H9 (cell line): ENCODE results near the gene CCDC71. TPM values are rescaled to one million over a fixed set of nuclear protein-coding genes. Genes with fewer than 3 reads are reported as not detected.

Source experiments
- DNase-seq: peaks from one replicate; pipeline ENCODE4 v3.0.0-alpha.2; 2017
- H2AFZ ChIP-seq: one replicate; pipeline ENCODE4 v1.6.1; 2013; ENCODE audit warnings: mild to moderate bottlenecking, low read length, control low read depth, moderate library complexity
- H2AK5ac ChIP-seq: 2 replicates; pipeline ENCODE4 v1.6.1; 2013; ENCODE audit warnings: low read length, control low read depth, mixed read lengths; ENCODE audit not compliant: insufficient read length
- H2BK120ac ChIP-seq: one replicate; pipeline ENCODE4 v1.6.1; 2013; ENCODE audit warnings: low read depth, mild to moderate bottlenecking, low read length, control low read depth, inconsistent platforms; ENCODE audit not compliant: poor library complexity, severe bottlenecking
- H2BK12ac ChIP-seq: 2 replicates; pipeline ENCODE4 v1.6.1; 2013; ENCODE audit warnings: low read length, control low read depth, mixed read lengths, low read depth; ENCODE audit not compliant: insufficient read length
- H2BK15ac ChIP-seq: 2 replicates; pipeline ENCODE4 v1.6.1; 2013; ENCODE audit warnings: low read depth, low read length, control low read depth
- H2BK20ac ChIP-seq: one replicate; pipeline ENCODE4 v1.6.1; 2013; ENCODE audit warnings: low read depth, mild to moderate bottlenecking, low read length, control low read depth, inconsistent platforms; ENCODE audit not compliant: poor library complexity, severe bottlenecking
- H2BK5ac ChIP-seq: 2 replicates; pipeline ENCODE4 v1.6.1; 2013; ENCODE audit warnings: low read length, control low read depth, mixed read lengths; ENCODE audit not compliant: insufficient read length
- H3K14ac ChIP-seq: 2 replicates; pipeline ENCODE4 v1.6.1; 2013; ENCODE audit warnings: low read length, control low read depth; ENCODE audit not compliant: insufficient read depth
- H3K18ac ChIP-seq: 2 replicates; pipeline ENCODE4 v1.6.1; 2013; ENCODE audit warnings: low read depth, mild to moderate bottlenecking, mixed read lengths, low read length, control low read depth; ENCODE audit not compliant: insufficient read length
- H3K23ac ChIP-seq: 2 replicates; pipeline ENCODE4 v1.6.1; 2013; ENCODE audit warnings: low read length, control low read depth, mixed read lengths, low read depth; ENCODE audit not compliant: insufficient read length
- H3K23me2 ChIP-seq: 2 replicates; pipeline ENCODE4 v1.6.1; 2013; ENCODE audit warnings: low read depth, mild to moderate bottlenecking, mixed read lengths, low read length, control low read depth; ENCODE audit not compliant: insufficient read length, poor library complexity, severe bottlenecking
- H3K27ac ChIP-seq: 2 replicates; pipeline ENCODE4 v1.5.1; 2013; ENCODE audit warnings: low read length, control low read depth, mixed read lengths, low read depth; ENCODE audit not compliant: insufficient read length
- H3K27me3 ChIP-seq: 2 replicates; pipeline ENCODE4 v1.6.1; 2013; ENCODE audit warnings: low read length, control low read depth, inconsistent platforms; ENCODE audit not compliant: insufficient read depth
- H3K4ac ChIP-seq: 2 replicates; pipeline ENCODE4 v1.6.1; 2013; ENCODE audit warnings: low read depth, mild to moderate bottlenecking, control low read depth, inconsistent platforms, low read length, moderate library complexity
- H3K4me1 ChIP-seq: 2 replicates; pipeline ENCODE4 v1.6.1; 2013; ENCODE audit warnings: low read length, control low read depth, inconsistent platforms; ENCODE audit not compliant: insufficient read depth
- H3K4me2 ChIP-seq: 2 replicates; pipeline ENCODE4 v1.6.1; 2013; ENCODE audit warnings: low read length, control low read depth, mixed read lengths; ENCODE audit not compliant: insufficient read length, insufficient read depth
- H3K56ac ChIP-seq: 2 replicates; pipeline ENCODE4 v1.6.1; 2013; ENCODE audit warnings: low read depth, mild to moderate bottlenecking, mixed read lengths, low read length, control low read depth; ENCODE audit not compliant: insufficient read length
- H3K79me1 ChIP-seq: 2 replicates; pipeline ENCODE4 v1.6.1; 2013; ENCODE audit warnings: low read depth, mild to moderate bottlenecking, moderate library complexity, low read length, control low read depth, inconsistent platforms; ENCODE audit not compliant: insufficient read depth, poor library complexity, severe bottlenecking
- H3K79me2 ChIP-seq: 2 replicates; pipeline ENCODE4 v1.6.1; 2013; ENCODE audit warnings: low read length, control low read depth, inconsistent platforms; ENCODE audit not compliant: insufficient read depth
- H3K9ac ChIP-seq: 2 replicates; pipeline ENCODE4 v1.6.1; 2013; ENCODE audit warnings: low read length, control low read depth, mixed read lengths; ENCODE audit not compliant: insufficient read length; ENCODE audit errors: extremely low read depth
- H3K9me3 ChIP-seq: one replicate; pipeline ENCODE4 v1.6.1; 2013; ENCODE audit warnings: low read depth, low read length, inconsistent platforms; ENCODE audit not compliant: control insufficient read depth
- H3T11ph ChIP-seq: one replicate; pipeline ENCODE4 v1.6.1; 2013; ENCODE audit warnings: mild to moderate bottlenecking, low read length, control low read depth, inconsistent platforms
- H4K20me1 ChIP-seq: one replicate; pipeline ENCODE4 v1.6.1; 2013; ENCODE audit not compliant: control insufficient read depth, insufficient read length, insufficient read depth
- H4K5ac ChIP-seq: 2 replicates; pipeline ENCODE4 v1.6.1; 2013; ENCODE audit warnings: low read depth, mild to moderate bottlenecking, mixed read lengths, low read length, control low read depth; ENCODE audit not compliant: insufficient read length
- H4K8ac ChIP-seq: replicated peaks from 2 replicates; pipeline ENCODE4 v1.6.1; 2013; ENCODE audit warnings: low read length, control low read depth, mixed read lengths, low read depth; ENCODE audit not compliant: insufficient read length
- H4K91ac ChIP-seq: 2 replicates; pipeline ENCODE4 v1.6.1; 2013; ENCODE audit warnings: low read depth, mild to moderate bottlenecking, moderate library complexity, mixed read lengths, low read length, control low read depth; ENCODE audit not compliant: insufficient read length
- H3K27ac Mint-ChIP-seq, 3 experiments: 2 replicates in 2 of 3; 3 replicates in 1 of 3; pipeline ENCODE4 v1.8.0; 2020 to 2021; ENCODE audit warnings: mixed read lengths in 3 of 3, mild to moderate bottlenecking in 1 of 3, moderate library complexity in 1 of 3
- H3K27me3 Mint-ChIP-seq: 2 replicates; pipeline ENCODE4 v1.8.0; 2021; ENCODE audit warnings: low read depth, mild to moderate bottlenecking, moderate library complexity, mixed read lengths
- H3K36me3 Mint-ChIP-seq, 3 experiments: 2 replicates in 2 of 3; 3 replicates in 1 of 3; pipeline ENCODE4 v1.8.0; 2020 to 2021; ENCODE audit warnings: low read depth in 3 of 3, mixed read lengths in 3 of 3; ENCODE audit not compliant: insufficient read depth in 1 of 3
- H3K4me1 Mint-ChIP-seq, 2 experiments: 2 replicates each; pipeline ENCODE4 v1.8.0; 2020; ENCODE audit warnings: mixed read lengths in 2 of 2
- H3K4me3 Mint-ChIP-seq, 2 experiments: 2 replicates in 1 of 2; 3 replicates in 1 of 2; pipeline ENCODE4 v1.8.0; 2020 to 2021; ENCODE audit warnings: mild to moderate bottlenecking in 2 of 2, mixed read lengths in 2 of 2, moderate library complexity in 1 of 2
- H3K9me3 Mint-ChIP-seq, 2 experiments: 2 replicates in 1 of 2; 3 replicates in 1 of 2; pipeline ENCODE4 v1.8.0; 2020; ENCODE audit warnings: mild to moderate bottlenecking in 2 of 2, mixed read lengths in 2 of 2, moderate library complexity in 1 of 2
- WGBS: extraction: QIAGEN DNeasy Blood & Tissue Kit; methylation state at CpG from one replicate; pipeline ENCODE4 v1.1.7; 2013; ENCODE audit warnings: missing lambda C conversion rate, low lambda C conversion rate, mixed read lengths; ENCODE audit not compliant: insufficient read length; ENCODE audit errors: extremely low coverage; 5-methylcytosine and 5-hydroxymethylcytosine counted together
- total RNA-seq: library from RNA; stranded (reverse); gene quantifications from 2 replicates; pipeline ENCODE4 v1.2.1, GENCODE V29; 2021
- TF ChIP-seq, protein P1 (sequence below): fragments of 200-600 bp; sonication (generic); conservative IDR thresholded peaks from 3 replicates; pipeline ENCODE4 v1.8.0; 2021; ENCODE audit warnings: antibody characterized with exemption, mild to moderate bottlenecking

The CCDC71 gene
- total RNA-seq, 1 experiment from 2014 or later = 27.6 TPM

DNA sequence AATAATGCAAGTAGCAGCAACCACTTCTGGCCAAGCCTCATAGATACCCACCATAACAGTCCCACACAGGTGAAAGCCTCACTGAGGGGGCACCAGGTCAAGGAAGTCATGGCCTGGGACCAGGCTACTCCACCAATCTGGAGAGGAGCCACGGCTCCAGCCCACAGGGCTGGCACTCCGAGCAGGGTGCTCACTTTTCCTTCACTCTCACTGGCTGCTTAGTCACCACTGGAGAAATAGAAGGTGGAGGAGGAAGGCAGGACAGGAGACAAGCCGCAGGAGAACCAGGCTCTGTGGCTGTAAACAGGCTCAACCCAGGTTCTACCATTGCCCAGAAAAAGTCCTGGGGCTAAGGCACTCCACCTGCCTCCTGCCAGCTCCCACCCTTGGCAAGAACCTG, 46.7 kb downstream of the CCDC71 start:
- Histone ChIP-seq H3K9ac (peak overlapping the region; percentile 80), H3K79me1 (peaks cover 4% of the 10 kb centered on the region), H3K56ac (no peak overlapping the region), H3K23me2 (peaks cover 5% of the 10 kb centered on the region), H2AK5ac (no peak overlapping the region), H3K4ac (no peak overlapping the region), H3K4me2 (peak overlapping the region; percentile 95), H3K18ac (no peak overlapping the region), H2BK15ac (no peak overlapping the region), H2BK5ac (no peak overlapping the region), H3K23ac (no peak overlapping the region), H4K91ac (no peak overlapping the region), H3K79me2 (no peaks in the 10 kb centered on the region; the same call in 1 of the 2 replicates), H4K20me1 (peaks cover 2% of the 10 kb centered on the region), H3K14ac (no peak overlapping the region; the same call in 1 of the 2 replicates), H2BK12ac (no peak overlapping the region), H3K4me1 (0 out of 2 replicates have a peak, but pooled peaks cover 2% of the 10 kb centered on the region), H4K5ac (no peak overlapping the region), H2BK120ac (no peak overlapping the region), H3K9me3 (no peaks in the 10 kb centered on the region), H3K27ac (no peak overlapping the region), H2AFZ (no peak overlapping the region), H4K8ac (no peak overlapping the region), H3T11ph (no peak overlapping the region), H3K27me3 (no peaks in the 10 kb centered on the region), H2BK20ac (no peak overlapping the region)
- Mint-ChIP-seq H3K4me3 (peak overlapping the region; percentile 81 to 91; a peak in 4 of 5 replicates), H3K9me3 (no peaks in the 10 kb centered on the region), H3K27me3 (no peaks in the 10 kb centered on the region; the same call in 1 of the 2 replicates), H3K4me1 (peaks cover 4% of the 10 kb centered on the region in 2 experiments; a peak in 3 of 4 replicates), H3K27ac (no peak overlapping the region; a peak in 1 of 7 replicates), H3K36me3 (peaks cover 30 to 64% (median 53%) of the 10 kb centered on the region in 3 experiments)
- TF ChIP-seq, protein P1, sequence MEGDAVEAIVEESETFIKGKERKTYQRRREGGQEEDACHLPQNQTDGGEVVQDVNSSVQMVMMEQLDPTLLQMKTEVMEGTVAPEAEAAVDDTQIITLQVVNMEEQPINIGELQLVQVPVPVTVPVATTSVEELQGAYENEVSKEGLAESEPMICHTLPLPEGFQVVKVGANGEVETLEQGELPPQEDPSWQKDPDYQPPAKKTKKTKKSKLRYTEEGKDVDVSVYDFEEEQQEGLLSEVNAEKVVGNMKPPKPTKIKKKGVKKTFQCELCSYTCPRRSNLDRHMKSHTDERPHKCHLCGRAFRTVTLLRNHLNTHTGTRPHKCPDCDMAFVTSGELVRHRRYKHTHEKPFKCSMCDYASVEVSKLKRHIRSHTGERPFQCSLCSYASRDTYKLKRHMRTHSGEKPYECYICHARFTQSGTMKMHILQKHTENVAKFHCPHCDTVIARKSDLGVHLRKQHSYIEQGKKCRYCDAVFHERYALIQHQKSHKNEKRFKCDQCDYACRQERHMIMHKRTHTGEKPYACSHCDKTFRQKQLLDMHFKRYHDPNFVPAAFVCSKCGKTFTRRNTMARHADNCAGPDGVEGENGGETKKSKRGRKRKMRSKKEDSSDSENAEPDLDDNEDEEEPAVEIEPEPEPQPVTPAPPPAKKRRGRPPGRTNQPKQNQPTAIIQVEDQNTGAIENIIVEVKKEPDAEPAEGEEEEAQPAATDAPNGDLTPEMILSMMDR = no peak
- no CpG with 5 or more reads among the region's 3 CpGs for WGBS
- no peak for DNase-seq
